HG03135 (cell line): ENCODE data around the gene ARID3B.
A peak's percentile ranks its signal among the peaks of the same experiment; 100 is the strongest.

Source experiments
- ATAC-seq: cut with Tn5 transposase; IDR thresholded peaks from one replicate; pipeline ENCODE4 v1.9.1; 2021; ENCODE audit warnings: mild to moderate bottlenecking, moderate library complexity; ENCODE audit not compliant: unreplicated experiment

ARID3B gene

GRCh38 chr15:74603026-74603788, 62.2 kb downstream of the ARID3B start:
- ATAC-seq = no peak

- no peak for ATAC-seq
Observed at GRCh38 chr15:74603789-74604705, 63.0 kb downstream of the ARID3B start.

- ATAC-seq = no peak
Observed at GRCh38 chr15:74604983-74605794, 64.2 kb downstream of the ARID3B start.

GRCh38 chr15:74605795-74606150, 64.8 kb downstream of the ARID3B start:
- ATAC-seq = no peak

GRCh38 chr15:74608786-74609185, 67.8 kb downstream of the ARID3B start:
- ATAC-seq = no peak

- no peak for ATAC-seq
Observed at GRCh38 chr15:74609938-74610301, 68.9 kb downstream of the ARID3B start.

GRCh38 chr15:74610302-74610951, 69.4 kb downstream of the ARID3B start:
- no peak for ATAC-seq

GRCh38 chr15:74611341-74611740, 70.3 kb downstream of the ARID3B start:
- ATAC-seq = no peak

GRCh38 chr15:74611834-74612233, 70.8 kb downstream of the ARID3B start:
- ATAC-seq = no peak

GRCh38 chr15:74612677-74613076, 71.7 kb downstream of the ARID3B start:
- no peak for ATAC-seq

GRCh38 chr15:74613089-74613952, 72.3 kb downstream of the ARID3B start:
- ATAC-seq = no peak

GRCh38 chr15:74613953-74614743, 73.1 kb downstream of the ARID3B start:
- ATAC-seq = no peak

- peak; percentile 45 for ATAC-seq
Observed at GRCh38 chr15:74614744-74615507, 73.9 kb downstream of the ARID3B start.

GRCh38 chr15:74615508-74616365, 74.7 kb downstream of the ARID3B start, which contains the start of gene CLK3:
Gene CLK3 (plus strand): TSS chr15:74615836. CDS start chr15:74619197, 3,361 bp downstream.
- ATAC-seq = peak; percentile 76

- no peak for ATAC-seq
Observed at GRCh38 chr15:74616366-74616939, 75.4 kb downstream of the ARID3B start.

GRCh38 chr15:74616996-74617395, 76.0 kb downstream of the ARID3B start:
- ATAC-seq = no peak
